ENCODE measurements around the gene PPP6R2.

DNA sequence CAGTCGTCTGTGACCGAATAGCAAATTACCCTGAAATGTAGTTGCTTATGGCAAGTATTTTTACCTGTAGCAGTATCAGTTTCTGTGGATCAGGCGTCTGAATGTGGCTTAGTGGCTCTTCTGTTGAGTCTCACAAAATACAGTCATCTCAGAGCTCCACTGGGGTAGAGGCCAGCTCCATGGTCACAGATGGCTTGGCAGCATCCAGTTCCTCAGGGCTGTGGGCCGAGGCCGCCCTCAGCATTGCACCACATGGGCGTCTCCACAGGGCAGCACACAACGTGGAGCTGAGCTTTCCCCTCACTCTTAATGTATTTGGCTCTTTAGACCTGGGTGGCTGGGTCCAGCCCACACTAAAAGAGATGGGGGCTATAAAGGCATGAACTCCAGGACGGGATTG, 73.9 kb downstream of the PPP6R2 start:
- TF ChIP-seq, protein P1, sequence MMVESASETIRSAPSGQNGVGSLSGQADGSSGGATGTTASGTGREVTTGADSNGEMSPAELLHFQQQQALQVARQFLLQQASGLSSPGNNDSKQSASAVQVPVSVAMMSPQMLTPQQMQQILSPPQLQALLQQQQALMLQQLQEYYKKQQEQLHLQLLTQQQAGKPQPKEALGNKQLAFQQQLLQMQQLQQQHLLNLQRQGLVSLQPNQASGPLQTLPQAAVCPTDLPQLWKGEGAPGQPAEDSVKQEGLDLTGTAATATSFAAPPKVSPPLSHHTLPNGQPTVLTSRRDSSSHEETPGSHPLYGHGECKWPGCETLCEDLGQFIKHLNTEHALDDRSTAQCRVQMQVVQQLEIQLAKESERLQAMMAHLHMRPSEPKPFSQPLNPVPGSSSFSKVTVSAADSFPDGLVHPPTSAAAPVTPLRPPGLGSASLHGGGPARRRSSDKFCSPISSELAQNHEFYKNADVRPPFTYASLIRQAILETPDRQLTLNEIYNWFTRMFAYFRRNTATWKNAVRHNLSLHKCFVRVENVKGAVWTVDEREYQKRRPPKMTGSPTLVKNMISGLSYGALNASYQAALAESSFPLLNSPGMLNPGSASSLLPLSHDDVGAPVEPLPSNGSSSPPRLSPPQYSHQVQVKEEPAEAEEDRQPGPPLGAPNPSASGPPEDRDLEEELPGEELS (CRISPR knock-in tag; IDR thresholded peaks at IDR 0.05): no peak
- TF ChIP-seq, protein P2, sequence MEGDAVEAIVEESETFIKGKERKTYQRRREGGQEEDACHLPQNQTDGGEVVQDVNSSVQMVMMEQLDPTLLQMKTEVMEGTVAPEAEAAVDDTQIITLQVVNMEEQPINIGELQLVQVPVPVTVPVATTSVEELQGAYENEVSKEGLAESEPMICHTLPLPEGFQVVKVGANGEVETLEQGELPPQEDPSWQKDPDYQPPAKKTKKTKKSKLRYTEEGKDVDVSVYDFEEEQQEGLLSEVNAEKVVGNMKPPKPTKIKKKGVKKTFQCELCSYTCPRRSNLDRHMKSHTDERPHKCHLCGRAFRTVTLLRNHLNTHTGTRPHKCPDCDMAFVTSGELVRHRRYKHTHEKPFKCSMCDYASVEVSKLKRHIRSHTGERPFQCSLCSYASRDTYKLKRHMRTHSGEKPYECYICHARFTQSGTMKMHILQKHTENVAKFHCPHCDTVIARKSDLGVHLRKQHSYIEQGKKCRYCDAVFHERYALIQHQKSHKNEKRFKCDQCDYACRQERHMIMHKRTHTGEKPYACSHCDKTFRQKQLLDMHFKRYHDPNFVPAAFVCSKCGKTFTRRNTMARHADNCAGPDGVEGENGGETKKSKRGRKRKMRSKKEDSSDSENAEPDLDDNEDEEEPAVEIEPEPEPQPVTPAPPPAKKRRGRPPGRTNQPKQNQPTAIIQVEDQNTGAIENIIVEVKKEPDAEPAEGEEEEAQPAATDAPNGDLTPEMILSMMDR (IDR thresholded peaks at IDR 0.05): no peak
- TF ChIP-seq, protein P3, sequence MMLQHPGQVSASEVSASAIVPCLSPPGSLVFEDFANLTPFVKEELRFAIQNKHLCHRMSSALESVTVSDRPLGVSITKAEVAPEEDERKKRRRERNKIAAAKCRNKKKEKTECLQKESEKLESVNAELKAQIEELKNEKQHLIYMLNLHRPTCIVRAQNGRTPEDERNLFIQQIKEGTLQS (CRISPR knock-in tag; conservative IDR thresholded peaks at IDR 0.05): no peak
- TF ChIP-seq MXD4 (CRISPR knock-in tag; IDR thresholded peaks at IDR 0.05; ENCODE audit: borderline replicate concordance): no peak
- TF ChIP-seq, protein P4, sequence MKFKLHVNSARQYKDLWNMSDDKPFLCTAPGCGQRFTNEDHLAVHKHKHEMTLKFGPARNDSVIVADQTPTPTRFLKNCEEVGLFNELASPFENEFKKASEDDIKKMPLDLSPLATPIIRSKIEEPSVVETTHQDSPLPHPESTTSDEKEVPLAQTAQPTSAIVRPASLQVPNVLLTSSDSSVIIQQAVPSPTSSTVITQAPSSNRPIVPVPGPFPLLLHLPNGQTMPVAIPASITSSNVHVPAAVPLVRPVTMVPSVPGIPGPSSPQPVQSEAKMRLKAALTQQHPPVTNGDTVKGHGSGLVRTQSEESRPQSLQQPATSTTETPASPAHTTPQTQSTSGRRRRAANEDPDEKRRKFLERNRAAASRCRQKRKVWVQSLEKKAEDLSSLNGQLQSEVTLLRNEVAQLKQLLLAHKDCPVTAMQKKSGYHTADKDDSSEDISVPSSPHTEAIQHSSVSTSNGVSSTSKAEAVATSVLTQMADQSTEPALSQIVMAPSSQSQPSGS (CRISPR knock-in tag; IDR thresholded peaks at IDR 0.05; ENCODE audit: borderline replicate concordance, low read depth): no peak
- TF ChIP-seq CREB1 (CRISPR knock-in tag; IDR thresholded peaks at IDR 0.05): no peak
- no peak for TF ChIP-seq ESRRA (CRISPR knock-in tag; IDR thresholded peaks at IDR 0.05; ENCODE audit: borderline replicate concordance)
- no peak for TF ChIP-seq ZNF416 (CRISPR knock-in tag; IDR thresholded peaks at IDR 0.05)
- TF ChIP-seq ZNF232 (CRISPR knock-in tag; IDR thresholded peaks at IDR 0.05): no peak
- TF ChIP-seq, protein P5, sequence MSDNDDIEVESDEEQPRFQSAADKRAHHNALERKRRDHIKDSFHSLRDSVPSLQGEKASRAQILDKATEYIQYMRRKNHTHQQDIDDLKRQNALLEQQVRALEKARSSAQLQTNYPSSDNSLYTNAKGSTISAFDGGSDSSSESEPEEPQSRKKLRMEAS (CRISPR knock-in tag; IDR thresholded peaks at IDR 0.05): no peak
- TF ChIP-seq, protein P6, sequence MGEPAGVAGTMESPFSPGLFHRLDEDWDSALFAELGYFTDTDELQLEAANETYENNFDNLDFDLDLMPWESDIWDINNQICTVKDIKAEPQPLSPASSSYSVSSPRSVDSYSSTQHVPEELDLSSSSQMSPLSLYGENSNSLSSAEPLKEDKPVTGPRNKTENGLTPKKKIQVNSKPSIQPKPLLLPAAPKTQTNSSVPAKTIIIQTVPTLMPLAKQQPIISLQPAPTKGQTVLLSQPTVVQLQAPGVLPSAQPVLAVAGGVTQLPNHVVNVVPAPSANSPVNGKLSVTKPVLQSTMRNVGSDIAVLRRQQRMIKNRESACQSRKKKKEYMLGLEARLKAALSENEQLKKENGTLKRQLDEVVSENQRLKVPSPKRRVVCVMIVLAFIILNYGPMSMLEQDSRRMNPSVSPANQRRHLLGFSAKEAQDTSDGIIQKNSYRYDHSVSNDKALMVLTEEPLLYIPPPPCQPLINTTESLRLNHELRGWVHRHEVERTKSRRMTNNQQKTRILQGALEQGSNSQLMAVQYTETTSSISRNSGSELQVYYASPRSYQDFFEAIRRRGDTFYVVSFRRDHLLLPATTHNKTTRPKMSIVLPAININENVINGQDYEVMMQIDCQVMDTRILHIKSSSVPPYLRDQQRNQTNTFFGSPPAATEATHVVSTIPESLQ (CRISPR knock-in tag; IDR thresholded peaks at IDR 0.05): no peak
- TF ChIP-seq, protein P7, sequence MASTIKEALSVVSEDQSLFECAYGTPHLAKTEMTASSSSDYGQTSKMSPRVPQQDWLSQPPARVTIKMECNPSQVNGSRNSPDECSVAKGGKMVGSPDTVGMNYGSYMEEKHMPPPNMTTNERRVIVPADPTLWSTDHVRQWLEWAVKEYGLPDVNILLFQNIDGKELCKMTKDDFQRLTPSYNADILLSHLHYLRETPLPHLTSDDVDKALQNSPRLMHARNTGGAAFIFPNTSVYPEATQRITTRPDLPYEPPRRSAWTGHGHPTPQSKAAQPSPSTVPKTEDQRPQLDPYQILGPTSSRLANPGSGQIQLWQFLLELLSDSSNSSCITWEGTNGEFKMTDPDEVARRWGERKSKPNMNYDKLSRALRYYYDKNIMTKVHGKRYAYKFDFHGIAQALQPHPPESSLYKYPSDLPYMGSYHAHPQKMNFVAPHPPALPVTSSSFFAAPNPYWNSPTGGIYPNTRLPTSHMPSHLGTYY (CRISPR knock-in tag; IDR thresholded peaks at IDR 0.05): no peak
